Lung microvascular endothelial cell (primary cell): ENCODE results near the gene SNHG17. TPM values are rescaled to one million over a fixed set of nuclear protein-coding genes. Genes with fewer than 3 reads are reported as not detected.
A peak's percentile ranks its signal among the peaks of the same experiment; 100 is the strongest.
"Not testable (repeated sequence)": the region's sequence is repeated elsewhere in the genome, so short reads cannot be mapped to it uniquely, and the experiment has no call there.

Source experiments
- DNase-seq, 2 donors: peaks; one replicate each; pipeline versions ENCODE4 v3.0.0 to v3.0.0-alpha.2; 2010; ENCODE audit warnings: low read depth in 2 of 2
- total RNA-seq: library from RNA; depleted of rRNA; stranded (reverse); fragments of >200 nt; gene quantifications from 2 replicates; pipeline ENCODE4 v1.2.1, GENCODE V29; 2014

Gene SNHG17
- total RNA-seq, 1 donor from 2014 or later: 4.0 TPM

DNA sequence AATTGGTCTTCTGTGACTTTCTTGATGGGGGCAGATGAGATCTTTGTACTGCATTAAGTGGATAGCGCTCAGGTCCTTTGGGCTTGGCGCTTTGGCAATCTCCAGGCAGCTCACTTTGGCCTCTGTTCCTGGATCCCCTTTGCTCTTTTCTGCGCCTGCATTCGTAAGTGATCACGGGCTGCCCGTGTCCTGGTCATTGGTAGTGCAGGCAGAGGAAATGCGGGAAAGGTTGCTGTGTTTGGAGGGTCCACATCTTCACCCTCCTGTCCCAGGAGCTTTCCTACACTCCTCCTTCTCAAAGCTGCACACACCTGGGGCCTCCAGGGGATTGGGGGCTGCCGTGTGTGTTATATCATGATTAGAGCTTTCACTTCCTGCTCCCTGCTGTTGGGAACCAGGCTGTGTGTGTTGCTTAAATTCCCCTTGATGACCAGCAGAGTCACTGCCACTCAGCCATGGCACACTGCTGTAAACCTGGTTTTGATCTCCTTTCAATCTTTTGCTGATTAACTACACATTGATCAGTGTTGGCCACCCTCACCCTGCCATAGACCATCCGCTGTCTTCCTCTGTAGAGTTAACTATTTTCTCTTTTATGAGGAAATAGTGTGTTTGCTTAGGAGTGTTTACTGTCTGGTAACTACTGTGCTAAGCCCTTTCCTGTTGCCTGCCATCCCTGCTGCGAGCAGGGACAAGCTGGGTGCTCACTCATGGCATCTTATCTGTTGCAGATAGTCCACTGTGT, 13.0 kb upstream of the SNHG17 start:
- DNase-seq: peak in 1 of 2 donors; percentile 26

DNA sequence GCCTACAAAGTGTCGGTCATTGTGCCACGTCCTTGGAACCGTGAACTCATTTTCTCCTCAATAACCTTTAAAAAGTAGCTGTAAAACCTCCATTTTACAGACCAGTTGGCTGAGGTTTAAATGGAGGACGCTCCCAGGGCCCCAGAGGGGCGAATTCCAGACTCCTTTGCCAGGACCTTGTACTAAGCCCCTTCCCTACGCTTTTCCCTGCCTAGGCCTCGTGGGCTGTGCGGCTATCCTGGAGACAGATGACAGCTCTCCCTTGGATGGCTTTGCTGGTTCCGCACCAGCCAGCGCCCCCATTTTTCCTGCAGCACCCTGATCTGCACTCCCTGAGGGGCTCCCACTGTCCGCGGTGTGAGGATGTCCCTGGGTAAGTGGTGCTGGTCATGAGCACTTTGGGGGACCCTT, 12.1 kb upstream of the SNHG17 start:
- DNase-seq: no peak

DNA sequence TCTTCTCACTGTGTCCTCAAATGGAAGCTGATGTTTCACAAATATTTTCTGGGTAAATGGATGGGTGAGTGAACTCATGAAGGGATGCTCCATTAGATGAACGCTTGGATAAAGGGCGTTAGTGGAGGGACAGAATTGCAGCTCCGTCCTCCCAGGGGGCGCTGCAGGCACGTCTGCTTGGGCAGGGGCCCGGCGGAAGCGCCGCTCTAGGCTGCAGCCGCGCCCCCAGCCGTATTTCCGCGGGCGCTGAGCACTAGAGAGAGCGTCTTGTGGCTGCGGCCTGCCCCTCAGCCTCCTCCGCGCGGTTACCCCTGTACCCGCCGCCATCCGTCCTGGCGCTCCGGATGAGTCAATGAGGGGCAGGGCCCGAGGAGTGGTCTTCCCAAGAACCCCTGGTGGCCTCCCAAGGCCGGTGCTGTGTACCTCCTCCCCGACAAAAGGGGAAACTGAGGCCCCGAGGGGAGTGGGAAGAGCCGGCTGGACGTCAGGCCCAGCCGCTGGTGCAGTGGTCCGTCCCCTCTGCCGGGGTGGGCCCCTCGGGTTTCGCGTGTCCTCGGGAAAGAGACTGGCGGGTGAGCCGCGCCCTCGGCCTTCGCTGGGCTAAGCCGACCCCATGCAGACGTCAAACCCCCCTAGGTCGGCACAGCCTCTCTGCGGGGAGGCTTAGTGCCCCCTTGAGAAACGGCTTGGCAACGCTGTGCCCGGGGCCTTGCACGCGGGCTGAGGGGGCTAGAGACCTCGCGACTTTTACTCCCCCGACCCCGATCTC, 11.5 kb upstream of the SNHG17 start:
- DNase-seq: peak; percentile 96

DNA sequence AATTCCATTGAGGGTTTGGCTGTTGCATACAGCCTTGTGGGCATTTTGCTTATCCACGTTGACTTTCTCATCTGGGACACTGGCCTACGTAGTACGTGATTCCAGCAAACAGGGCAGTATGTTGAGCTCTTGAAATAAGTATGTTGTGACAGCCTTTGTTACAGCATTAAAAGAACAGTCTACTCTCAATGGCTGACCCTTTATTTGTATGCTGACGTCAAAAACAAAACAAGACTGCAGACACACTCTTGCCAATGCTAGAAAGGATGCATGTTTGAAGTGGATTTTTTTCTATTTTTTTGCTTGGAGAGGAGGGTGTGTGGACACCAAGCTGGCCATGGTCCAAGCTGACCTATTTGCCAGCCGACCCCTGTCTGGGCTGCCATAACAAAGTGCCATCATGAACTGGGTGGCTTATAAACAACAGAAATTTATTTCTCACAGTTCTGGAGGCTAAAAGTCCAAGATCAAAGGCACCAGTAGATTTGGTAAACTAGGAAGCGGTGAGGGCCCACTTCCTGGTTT, 10.8 kb upstream of the SNHG17 start:
- no peak for DNase-seq

DNA sequence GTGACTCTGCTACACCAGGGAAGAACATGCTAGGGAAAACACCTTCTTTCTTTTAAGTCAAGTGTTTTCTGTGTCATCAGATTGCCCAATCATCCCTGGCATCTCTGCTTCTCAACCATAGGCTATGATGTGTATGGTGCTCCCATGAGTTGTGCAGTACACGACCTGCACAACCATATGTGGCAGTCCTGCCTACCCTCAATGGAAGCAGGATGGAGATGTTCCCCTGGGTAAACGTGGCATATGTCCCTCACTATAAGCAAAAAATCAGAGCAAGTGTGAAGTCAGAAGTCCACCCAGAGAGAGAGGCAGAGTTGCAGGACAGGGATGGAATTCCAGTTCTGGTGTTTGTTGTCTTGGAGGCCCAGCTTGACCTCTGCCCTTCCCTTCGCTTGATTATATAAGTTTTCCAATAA, 10.3 kb upstream of the SNHG17 start:
- no peak for DNase-seq

DNA sequence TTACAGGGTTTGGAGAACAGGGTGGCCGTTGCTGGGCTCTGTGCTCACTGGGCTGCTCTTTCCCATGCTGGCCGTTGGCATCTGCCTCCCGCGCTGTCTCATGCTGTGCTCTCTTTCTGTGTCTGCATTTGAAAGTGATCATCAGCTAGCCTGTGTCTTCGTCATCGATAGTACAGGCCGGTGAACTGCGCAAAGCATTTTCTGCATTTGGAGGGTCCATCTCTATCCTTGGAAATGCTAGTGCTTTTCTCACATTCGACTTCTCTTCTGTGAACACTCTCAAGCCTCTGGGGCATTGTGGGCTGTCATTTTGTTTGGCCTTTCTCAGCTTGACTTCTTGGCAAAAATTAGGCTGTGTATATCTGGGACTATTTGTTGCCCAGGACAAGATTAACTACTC, 6.8 kb upstream of the SNHG17 start:
- DNase-seq: no peak

DNA sequence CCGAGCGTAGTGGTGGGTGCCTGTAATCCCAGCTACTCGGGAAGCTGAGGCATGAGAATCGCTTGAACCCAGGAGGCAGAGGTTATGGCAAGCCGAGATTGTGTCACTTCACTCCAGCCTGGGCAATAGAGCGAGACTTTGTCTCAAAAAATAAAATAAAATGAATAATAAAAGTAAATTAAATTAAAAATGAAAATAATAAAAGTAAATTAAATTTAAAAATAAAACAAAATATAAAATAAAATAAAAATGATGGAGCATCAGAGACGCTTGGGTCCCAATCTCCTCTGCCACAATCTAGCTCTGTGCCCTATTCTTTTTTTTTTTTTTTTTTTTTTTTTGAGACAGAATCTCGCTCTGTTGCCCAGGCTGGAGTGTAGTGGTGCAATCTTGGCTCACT, 6.0 kb upstream of the SNHG17 start:
- DNase-seq: not testable (repeated sequence)

DNA sequence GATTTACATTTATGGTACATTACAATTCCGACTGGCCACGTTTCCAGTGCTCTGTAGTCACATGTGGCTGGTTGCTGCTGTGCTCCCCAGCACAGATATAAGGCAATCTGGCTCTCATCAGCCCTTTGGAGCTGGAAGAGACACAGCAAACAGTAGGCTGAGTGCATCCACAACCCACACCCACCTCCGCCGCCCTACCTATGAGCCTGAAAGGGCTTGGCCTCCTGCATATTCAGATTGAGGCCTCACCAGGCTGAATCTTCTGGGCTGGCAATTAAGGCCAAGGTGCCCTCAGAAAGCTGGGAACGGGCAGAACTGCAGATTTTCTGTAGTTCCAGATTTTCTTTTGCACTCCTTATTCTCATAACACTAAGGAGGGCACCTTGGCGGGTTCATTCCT, 2.7 kb upstream of the SNHG17 start:
- DNase-seq: no peak

DNA sequence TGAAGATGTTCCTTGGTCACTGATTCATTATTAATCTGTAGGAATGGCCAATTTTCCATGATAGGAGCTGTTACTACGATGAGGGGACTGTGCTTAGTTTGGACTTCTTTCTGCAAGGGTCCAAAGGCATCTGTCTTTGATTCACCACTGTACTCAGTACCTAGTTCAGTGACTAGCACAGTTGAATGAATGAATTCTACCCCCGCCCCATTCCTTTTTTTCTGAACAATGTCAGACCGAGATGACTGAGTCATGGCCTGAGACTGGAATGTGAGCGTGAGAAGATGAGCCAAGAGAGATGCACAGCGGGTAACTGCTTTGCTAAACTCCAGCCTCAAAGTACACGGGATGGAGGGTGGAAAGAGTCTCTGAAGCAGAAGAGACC, 419 bp upstream of the SNHG17 start:
- DNase-seq: peak in 1 of 2 donors; percentile 42

DNA sequence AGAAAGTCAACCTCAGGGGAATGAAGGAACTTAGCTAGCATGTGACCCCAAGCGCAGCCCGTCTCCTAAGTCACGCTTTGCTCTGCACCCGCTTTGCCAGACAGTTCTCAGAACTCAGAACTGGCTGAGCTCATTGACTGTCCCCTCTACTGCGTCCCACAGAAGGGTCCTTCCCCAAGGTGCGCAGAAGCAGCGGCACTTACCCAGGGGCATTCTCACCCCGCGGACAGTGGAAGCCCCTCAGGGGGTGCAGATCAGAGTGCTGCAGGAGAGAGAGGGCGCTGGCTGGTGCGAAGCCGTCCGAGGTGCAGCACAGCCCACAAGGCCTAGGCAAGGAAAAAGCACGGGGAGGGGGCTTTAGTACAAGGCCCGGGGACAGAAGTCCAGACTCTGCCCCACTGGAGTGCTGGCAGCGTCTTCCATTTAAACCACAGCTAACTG, 807 bp downstream of the SNHG17 start:
- peak; percentile 28 to 47 for DNase-seq

DNA sequence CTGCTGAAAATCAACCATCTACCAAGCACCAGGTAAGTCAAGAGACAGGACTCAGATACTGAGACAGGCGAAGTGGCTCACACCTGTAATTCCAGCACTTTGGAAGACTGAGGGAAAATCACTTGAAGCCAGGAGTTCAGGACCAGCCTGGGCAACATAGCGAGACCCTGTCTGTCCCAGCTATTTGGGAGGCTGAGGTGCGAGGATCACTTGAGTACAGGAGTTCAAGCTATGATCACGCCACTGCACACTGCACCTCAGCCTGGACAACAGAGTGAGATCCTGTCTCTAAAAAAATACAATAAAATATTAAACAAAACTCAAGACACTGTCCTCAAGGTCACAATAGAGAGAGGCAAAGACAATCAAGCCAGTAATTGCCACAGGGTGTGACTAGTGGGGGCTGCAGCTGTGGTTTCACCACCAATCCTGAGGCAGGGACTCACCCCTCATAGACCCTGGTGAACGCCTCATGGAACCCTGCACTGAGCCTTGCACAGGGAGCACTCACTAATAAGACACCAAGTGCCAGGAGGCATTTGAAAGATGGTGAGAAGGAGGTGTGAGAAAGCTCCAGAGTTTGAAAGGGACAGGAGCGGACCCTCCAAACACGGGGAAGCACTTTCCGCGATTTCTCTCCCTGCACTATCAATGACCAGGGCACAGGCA, 1.7 kb downstream of the SNHG17 start:
- no peak for DNase-seq

DNA sequence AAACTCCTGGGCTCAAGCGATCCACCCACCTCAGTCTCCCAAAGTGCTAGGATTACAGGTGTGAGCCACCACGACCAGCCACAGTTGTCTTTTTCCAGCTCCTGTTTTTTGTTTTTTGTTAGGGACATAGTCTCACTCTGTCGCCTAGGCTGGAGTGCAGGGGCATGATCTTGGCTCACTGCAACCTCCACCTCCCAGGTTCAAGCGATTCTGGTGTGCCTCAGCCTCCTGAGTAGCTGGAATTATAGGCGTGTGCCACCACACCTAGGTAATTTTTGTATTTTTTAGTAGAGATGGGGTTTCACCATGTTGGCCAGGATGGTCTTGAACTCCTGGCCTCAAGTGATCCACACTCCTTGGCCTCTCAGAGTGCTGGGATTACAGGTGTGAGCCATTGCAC, 2.3 kb downstream of the SNHG17 start:
- DNase-seq: not testable (repeated sequence)

DNA sequence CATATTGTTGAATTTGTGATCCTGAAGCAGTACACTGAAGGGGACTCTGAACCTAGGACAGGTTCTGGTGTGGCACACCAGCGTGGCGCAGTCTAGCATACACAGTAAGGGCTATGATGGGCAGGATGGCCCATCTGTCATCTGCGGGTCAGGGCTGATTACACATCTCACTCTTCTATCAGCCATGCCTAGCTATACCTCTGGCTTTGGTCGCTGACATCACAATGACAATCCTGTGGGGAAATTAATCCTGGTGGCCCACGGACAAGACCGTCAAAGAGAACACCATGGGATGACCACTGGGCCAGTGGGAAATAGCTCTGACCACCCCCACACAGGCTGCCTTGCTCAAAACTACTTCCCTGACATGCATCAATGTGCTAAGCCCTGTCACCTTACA, 2.8 kb downstream of the SNHG17 start:
- DNase-seq: no peak

DNA sequence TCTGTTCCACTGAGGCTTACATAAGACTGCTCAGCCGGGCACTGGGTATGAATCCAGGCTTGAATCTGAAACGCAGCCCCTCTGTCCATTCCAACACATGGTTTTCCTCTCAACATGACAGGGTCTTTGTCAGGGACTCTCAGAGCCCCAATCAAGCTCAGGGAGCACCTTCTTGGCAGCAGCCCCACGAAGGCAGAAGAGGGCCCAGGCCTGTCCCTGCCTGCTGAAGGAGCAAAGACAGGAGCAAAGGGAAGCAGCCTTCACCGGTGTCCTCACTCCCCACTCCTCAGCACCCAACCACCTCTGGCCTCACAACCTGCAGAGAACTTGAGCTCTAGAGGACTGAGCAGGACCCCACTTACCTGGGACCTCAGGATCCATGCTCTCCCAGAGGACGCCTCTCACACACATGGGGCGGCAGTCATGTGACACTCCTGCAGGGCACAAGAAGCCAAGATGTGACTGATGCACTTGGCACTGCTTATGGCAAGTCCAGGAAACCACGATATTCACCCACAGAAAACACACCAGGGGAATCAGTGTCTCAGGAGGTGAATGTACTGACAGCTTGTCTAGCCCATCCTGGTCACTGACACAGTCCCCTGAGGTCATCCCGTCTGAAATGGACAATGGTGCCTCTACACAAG, 4.3 kb downstream of the SNHG17 start:
- peak in 1 of 2 donors; percentile 27 for DNase-seq

DNA sequence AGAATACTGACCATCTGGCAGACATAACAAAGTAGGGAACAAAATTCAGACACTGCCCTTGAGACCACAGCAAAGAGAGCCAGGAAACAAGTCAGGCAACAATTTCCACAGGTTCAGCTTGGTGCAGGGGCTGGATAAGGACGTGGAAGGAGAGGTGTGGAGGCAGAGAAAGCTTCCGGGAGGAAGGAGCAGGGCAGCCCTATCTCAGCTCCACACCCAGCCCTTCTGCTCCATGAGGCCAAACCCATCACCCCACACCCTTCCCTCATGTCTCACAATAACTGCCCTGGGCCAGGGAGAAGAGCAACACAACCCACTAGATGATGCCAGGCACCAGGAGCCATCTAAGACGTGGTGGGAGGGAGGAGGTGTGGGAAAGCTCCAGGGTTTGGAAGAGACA, 5.8 kb downstream of the SNHG17 start:
- no peak for DNase-seq

DNA sequence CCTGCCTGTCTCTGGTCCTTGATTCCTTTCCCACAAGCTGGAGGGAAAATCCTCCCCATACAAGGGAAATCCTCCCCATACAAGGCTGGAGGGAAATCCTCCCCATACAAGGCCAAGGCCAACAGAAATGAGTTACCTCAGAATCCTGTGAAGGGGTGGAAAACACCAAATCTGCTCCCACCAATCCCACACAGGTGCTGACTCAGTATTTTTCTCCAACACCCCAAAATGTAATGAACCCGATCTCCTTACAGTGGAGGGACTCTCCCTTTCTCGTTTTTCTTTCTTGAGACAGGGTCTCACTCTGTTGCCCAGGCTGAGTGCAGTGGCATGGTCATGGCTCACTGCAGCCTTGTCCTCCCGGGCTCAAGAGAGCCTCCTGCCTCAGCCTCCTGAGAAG, 6.3 kb downstream of the SNHG17 start:
- no peak for DNase-seq

DNA sequence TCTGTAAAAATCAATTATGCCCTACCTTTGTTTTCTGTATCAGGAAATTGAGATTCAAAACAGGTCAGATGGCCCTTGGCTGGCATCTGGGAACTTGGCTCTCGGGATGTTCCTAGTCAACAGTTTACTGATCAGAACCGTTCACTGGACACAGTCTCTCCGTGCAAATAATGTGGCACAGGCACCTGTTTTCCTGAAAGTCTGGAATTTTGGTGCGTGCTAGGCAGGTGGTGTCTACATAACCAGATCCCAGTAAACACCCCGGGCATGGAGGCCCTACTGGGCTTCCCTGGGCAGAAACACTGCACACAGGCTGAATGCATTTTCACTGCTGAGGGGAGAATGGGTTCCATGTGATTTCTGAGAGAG, 7.5 kb downstream of the SNHG17 start:
- DNase-seq: peak in 1 of 2 donors; percentile 20

DNA sequence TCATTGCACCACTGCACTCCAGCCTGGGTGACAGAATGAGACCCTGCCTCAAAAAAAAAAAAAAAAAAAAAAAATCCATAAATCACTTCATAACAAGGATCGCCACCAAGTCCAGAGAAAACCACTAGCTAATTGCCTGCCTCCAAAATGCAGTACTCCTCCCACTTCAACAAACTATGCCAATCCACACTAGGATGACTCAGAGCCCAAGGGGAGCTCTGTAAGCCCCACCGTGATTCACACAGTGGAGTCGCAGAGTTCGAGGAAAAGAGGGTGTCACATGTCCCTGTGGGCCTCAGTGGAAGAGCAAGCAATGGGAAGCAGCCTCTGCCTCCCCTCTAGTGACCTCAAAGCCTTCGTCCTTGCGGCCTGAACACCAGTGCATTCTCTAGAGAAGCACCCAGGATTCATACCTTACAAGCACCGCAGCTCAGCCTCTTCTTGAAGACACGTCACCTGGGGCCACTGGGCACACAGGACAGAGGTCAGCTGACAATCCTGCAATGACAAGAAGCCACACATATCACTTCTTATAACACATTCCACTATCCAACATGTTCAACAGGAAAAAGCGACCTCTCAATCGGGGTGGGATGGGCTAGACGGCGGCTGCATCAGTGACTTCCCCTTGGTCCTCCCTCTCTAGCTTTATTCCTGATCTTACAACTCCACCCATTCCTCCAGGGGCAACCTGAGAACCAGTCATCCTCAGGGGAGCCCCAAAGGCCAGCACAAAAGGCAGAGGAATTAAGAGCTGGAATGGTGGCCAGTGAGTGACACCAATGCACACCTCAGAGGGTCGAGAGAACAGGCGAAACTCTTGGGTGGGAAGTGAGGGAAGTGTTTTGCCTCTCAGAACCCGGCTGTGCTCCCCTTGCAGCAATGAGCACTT, 8.9 kb downstream of the SNHG17 start:
- peak; percentile 13 to 84 for DNase-seq

DNA sequence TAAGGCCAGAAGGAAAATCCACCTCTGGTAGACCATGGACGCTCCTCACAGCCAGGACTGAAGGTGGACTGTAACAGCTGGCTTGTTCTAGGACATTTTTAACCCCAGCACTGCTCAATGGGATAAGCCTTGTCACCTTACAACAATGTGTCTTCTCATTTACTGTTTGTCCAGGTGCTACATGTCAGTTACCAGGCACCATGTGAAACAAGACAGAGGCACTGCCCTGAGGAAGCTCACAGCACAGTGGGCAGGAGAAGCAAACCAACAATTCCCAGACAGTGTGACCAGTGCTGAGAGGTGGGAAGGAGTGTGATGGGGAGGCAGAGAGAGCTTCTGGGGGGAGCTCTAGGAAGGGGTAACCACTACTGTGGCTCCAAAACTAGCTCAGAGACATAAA, 10.7 kb downstream of the SNHG17 start:
- DNase-seq: no peak

DNA sequence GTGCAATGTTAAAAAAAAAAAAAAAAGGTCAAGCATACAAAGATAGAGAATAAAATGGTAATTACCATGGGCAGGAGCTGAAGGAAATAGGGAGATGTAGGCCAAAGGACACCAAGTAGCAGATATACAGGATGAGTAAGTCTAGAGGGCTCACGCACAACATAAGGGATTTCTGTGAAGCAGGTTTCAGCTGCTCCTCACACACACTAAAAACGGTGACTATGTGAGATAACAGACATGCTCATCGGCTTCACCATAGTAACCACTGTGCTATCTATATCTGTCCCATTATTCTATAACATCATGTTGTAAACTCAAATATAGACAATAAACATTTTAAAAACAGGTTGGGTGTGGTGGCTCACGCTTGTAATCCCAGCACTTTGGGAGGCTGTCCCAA, 11.6 kb downstream of the SNHG17 start:
- DNase-seq: no peak

DNA sequence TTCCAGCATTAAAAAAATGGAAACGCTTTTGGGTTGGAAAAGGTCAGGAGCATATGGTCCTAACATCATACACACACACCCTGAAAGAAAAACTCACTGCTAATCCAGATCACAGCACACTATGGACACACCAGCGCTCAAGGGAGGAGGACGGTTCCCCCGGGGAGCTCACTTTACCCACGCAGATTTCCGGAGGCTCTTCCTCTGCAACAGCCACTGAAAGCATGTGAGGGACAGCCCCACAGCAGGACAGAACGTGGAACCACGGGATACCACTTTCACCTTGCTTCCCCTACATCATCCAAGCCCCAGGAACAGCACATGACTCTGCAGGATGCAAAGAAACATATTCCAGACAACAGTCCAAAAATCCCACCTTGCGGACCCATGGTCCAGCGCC, 13.2 kb downstream of the SNHG17 start:
- peak in 1 of 2 donors; percentile 16 for DNase-seq
